Aorta (tissue), 5 donors: ENCODE results near the gene SMIM41. TPM values are rescaled to one million over a fixed set of nuclear protein-coding genes. Genes with fewer than 3 reads are reported as not detected.

ENCODE experiments used
- ATAC-seq: fragments of 200-7000 bp; cut with Tn5 transposase; one replicate; pipeline ENCODE4 v1.9.1; 2022; ENCODE audit warnings: moderate library complexity; ENCODE audit not compliant: low FRiP score
- DNase-seq, 2 donors: peaks; one replicate each; pipeline ENCODE4 v3.0.0-alpha.2; 2020
- H3K27ac ChIP-seq, 2 donors: one replicate each; pipeline ENCODE4 v1.5.1; 2013; ENCODE audit warnings: low read length in 2 of 2, mild to moderate bottlenecking in 2 of 2, moderate library complexity in 2 of 2, control low read depth in 1 of 2, inconsistent platforms in 1 of 2, low read depth in 1 of 2
- H3K27me3 ChIP-seq, 2 donors: one replicate each; pipeline ENCODE4 v1.6.1; 2013; ENCODE audit warnings: control low read depth in 1 of 2, low read length in 1 of 2, mild to moderate bottlenecking in 1 of 2, moderate library complexity in 1 of 2; ENCODE audit not compliant: insufficient read depth in 2 of 2, control insufficient read depth in 1 of 2
- H3K36me3 ChIP-seq, 2 donors: one replicate each; pipeline ENCODE4 v1.6.1; 2013; ENCODE audit warnings: control low read depth in 1 of 2, low read length in 1 of 2, mild to moderate bottlenecking in 1 of 2; ENCODE audit not compliant: insufficient read depth in 2 of 2, control insufficient read depth in 1 of 2
- H3K4me1 ChIP-seq, 2 donors: one replicate each; pipeline ENCODE4 v1.6.1; 2013; ENCODE audit warnings: low read length in 2 of 2, control low read depth in 1 of 2, mild to moderate bottlenecking in 1 of 2, moderate library complexity in 1 of 2; ENCODE audit not compliant: insufficient read depth in 2 of 2, control insufficient read depth in 1 of 2
- H3K4me3 ChIP-seq, 2 donors: one replicate each; pipeline ENCODE4 v1.5.1; 2013; ENCODE audit warnings: low read length in 2 of 2, control low read depth in 1 of 2, mild to moderate bottlenecking in 1 of 2
- H3K9me3 ChIP-seq: one replicate; pipeline ENCODE4 v1.6.1; 2013; ENCODE audit warnings: mild to moderate bottlenecking, low read length; ENCODE audit not compliant: control insufficient read depth
- WGBS, 2 donors: extraction: QIAGEN DNeasy Blood & Tissue Kit; methylation state at CpG; one replicate each; pipeline ENCODE4 v1.1.7; 2013; 5-methylcytosine and 5-hydroxymethylcytosine counted together
- intact Hi-C, 2 donors: fragments of 100-400 bp; cut with DNase I; formaldehyde crosslinking; loops; one replicate each; pipeline versions ENCODE4 v1.14.2 to v1.15.0; 2022
- polyA plus RNA-seq, 2 donors: library from polyadenylated mRNA; stranded (reverse); fragments of 200-250 nt; gene quantifications; one replicate each; pipeline ENCODE4 v1.2.3, GENCODE V29; 2013
- total RNA-seq, 2 donors: library from RNA; stranded (reverse); fragmentation: NEBNext Ultra II Directional; extraction: Animal tissue kit (Norgen Biotek cat#: 25700); gene quantifications; one replicate each; pipeline ENCODE4 v1.2.1, GENCODE V29; 2021
- donor health status: healthy with polysubstance abuse.
- donor health status: Bipolar disorder and iron deficiency.
- donor health status: DM: no; HTN: no; CAD: no.
- donor health status: DM: no; HTN: no; CAD: no.
- donor health status: DM: yes; HTN: yes; CAD: no.

SMIM41 gene
- total and polyA plus RNA-seq, 4 donors, result 0.84 TPM; not detected in 3

DNA sequence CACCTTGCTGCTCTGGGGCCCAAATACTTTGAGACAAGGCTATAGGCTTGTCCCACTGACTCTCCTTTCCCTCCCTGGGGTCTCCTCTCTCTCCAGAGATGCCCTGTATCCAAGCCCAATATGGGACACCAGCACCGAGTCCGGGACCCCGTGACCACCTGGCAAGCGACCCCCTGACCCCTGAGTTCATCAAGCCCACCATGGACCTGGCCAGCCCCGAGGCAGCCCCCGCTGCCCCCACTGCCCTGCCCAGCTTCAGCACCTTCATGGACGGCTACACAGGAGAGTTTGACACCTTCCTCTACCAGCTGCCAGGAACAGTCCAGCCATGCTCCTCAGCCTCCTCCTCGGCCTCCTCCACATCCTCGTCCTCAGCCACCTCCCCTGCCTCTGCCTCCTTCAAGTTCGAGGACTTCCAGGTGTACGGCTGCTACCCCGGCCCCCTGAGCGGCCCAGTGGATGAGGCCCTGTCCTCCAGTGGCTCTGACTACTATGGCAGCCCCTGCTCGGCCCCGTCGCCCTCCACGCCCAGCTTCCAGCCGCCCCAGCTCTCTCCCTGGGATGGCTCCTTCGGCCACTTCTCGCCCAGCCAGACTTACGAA is 25.2 kb upstream of the SMIM41 start:
- no peaks in the 10 kb centered on the region for H3K9me3 ChIP-seq
- DNase-seq, result peak in 1 of 2 donors; percentile 86
- no peak for ATAC-seq
- no peaks in the 10 kb centered on the region for H3K27me3 ChIP-seq
- WGBS, 2 donors, result 89% methylated on average over 21 of the region's 21 CpGs
- peaks cover 0 to 5% of the 10 kb centered on the region in 2 donors for H3K36me3 ChIP-seq
- intact Hi-C loops, result no loop called here
- H3K4me3 ChIP-seq, result no peak overlapping the region
- H3K4me1 ChIP-seq, result no peaks in the 10 kb centered on the region
- no peak overlapping the region for H3K27ac ChIP-seq

DNA sequence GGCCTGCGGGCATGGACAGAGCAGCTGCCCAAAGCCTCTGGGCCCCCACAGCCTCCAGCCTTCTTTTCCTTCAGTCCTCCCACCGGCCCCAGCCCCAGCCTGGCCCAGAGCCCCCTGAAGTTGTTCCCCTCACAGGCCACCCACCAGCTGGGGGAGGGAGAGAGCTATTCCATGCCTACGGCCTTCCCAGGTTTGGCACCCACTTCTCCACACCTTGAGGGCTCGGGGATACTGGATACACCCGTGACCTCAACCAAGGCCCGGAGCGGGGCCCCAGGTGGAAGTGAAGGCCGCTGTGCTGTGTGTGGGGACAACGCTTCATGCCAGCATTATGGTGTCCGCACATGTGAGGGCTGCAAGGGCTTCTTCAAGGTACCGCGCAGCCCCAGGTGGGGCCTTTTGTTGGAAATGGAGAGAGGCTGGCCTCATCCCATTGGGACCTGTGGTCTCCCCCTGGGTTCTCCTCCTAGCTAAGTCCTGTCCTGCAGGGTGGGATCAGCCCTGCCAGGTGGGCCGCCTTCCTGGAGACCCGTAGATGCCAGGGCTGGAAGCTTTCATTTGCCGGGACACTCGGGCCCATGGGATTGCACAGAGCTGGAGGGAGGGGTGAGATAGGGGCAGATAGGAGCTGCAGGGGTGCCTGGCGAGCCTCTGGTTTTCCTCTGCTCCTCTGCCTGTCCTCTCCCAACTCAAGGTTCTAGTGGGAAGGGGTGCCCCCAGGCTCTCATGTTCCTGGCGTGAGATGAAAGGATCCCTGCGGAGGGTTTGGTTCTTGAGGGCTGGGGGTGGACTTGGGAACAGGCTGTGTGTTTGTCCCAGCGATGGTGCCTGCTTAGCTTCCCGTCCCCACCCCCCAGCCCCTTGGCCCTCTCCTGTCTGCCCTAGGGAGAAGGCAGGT is 24.4 kb upstream of the SMIM41 start:
- Histone ChIP-seq H3K4me3 (no peak overlapping the region), H3K27me3 (no peaks in the 10 kb centered on the region), H3K36me3 (peaks cover 0 to 5% of the 10 kb centered on the region in 2 donors), H3K27ac (no peak overlapping the region), H3K4me1 (no peaks in the 10 kb centered on the region), H3K9me3 (no peaks in the 10 kb centered on the region)
- peak in 1 of 2 donors; percentile 79 for DNase-seq
- 92 to 95% methylated on average over 21 of the region's 21 CpGs for WGBS, 2 donors
- ATAC-seq, result no peak
- intact Hi-C loops, result no loop called here

DNA sequence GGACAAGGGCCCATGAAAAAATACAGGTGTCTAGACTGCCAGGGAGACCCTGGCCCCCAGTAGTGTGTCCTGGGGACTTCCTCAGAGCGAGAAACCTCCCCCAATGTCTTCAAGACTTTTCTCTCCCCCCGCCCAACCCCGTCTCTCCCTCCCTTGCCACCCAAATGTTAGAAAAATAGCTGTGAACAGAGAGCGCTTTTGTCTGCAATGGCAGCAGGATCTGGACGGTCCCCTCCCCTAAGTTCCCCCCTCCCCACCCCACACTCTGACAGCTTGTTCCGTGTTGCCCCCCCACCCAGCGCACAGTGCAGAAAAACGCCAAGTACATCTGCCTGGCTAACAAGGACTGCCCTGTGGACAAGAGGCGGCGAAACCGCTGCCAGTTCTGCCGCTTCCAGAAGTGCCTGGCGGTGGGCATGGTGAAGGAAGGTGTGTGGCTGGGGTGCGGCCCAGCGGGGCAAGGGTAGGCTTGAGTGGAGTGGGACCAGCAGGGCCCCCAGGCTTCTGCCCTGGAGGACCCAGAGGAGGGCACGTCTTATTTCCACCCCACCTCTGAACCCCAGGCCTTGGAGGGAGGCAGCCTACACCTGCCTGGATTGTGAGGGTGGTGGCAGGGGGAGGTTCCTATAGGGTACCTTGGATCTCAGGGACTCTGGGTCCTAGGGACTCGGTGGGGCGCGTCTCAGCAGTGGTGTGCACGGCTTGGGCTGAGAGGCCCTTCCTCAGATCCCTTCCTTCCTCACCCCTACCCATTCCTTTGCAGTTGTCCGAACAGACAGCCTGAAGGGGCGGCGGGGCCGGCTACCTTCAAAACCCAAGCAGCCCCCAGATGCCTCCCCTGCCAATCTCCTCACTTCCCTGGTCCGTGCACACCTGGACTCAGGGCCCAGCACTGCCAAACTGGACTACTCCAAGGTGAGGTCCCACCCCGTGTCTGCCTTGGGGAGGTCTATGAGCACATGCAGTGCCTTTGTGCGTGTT is 23.5 kb upstream of the SMIM41 start:
- intact Hi-C loops, result no loop called here
- Histone ChIP-seq H3K27ac (no peak overlapping the region), H3K4me3 (no peak overlapping the region), H3K36me3 (peaks cover 0 to 5% of the 10 kb centered on the region in 2 donors), H3K4me1 (no peaks in the 10 kb centered on the region), H3K9me3 (no peaks in the 10 kb centered on the region), H3K27me3 (no peaks in the 10 kb centered on the region)
- ATAC-seq, result no peak
- WGBS, 2 donors, result 87 to 88% methylated on average over 27 of the region's 27 CpGs
- peak in 1 of 2 donors; percentile 87 for DNase-seq

DNA sequence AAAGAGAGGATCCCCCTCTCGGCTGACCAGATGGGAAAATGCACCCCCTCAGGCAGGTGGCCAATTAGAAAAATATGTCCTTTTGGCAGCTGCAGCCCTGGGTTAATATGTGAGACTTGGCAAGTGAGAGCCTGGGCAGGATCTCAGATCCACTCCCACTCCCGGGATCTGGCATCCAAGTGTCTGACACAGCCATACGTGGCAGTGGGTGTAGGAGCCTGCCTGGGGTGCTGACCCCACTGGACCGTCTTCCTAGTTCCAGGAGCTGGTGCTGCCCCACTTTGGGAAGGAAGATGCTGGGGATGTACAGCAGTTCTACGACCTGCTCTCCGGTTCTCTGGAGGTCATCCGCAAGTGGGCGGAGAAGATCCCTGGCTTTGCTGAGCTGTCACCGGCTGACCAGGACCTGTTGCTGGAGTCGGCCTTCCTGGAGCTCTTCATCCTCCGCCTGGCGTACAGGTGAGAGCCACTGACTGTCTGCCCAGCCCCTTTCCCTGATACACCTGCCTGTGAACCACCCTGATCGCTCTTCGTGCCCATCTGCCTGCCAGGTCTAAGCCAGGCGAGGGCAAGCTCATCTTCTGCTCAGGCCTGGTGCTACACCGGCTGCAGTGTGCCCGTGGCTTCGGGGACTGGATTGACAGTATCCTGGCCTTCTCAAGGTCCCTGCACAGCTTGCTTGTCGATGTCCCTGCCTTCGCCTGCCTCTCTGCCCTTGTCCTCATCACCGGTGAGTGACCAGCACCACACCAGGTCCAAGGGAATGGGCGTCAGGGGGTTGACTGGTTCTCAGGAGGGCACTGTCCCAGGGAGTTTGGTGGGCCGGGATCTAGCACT is 22.5 kb upstream of the SMIM41 start:
- Histone ChIP-seq H3K9me3 (no peaks in the 10 kb centered on the region), H3K27ac (no peak overlapping the region), H3K36me3 (peaks cover 0 to 5% of the 10 kb centered on the region in 2 donors), H3K4me1 (no peaks in the 10 kb centered on the region), H3K4me3 (no peak overlapping the region), H3K27me3 (no peaks in the 10 kb centered on the region)
- DNase-seq, result peak in 1 of 2 donors; percentile 83
- WGBS, 2 donors, result 74 to 79% methylated on average over 23 of the region's 23 CpGs
- intact Hi-C loops, result no loop called here
- ATAC-seq, result no peak

DNA sequence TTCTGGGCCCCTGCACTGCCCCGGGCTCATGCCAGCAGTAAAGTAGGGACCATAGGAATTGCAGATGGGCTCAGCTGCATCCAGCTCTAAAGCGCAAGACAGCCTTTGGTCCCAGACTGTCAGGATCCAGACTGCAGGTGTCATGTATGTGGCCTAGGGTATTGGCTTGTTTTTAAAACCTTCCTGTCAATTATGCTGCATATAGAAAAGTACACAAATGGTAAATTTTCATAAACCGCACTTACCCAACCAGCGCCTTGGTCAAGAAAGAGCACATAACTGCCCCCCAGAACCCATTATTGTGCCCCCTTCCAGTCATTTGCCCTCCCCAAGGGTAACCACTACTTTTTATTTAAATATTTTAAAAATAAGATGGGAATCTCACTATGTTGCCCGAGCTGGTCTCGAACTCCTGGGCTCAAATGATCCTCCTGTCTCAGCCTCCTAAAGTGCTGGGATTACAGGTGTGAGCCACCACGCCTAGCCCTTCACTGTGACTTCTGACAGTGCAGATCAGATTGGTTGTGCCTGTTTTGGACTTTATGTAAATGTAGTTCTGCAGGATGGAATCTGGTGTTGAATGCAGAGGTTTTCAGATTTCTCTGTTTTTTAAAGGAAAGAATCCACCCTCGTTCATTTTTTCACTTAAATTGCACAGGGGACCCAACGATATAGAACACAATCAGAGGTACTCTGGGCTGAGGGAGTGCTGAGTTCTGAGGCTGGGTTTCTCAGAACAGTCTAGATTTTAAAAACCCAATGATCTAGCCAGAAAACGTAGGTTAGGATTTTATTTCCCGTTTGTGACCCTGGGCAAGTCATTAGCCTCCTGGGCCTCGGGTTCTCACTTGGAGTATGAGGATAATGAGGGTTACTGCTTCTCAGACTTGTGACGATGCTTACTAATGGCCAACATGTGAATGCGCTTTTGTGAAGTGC is 21.6 kb upstream of the SMIM41 start:
- intact Hi-C loops, result no loop called here
- no peak for DNase-seq
- no peak overlapping the region for H3K4me3 ChIP-seq
- no peaks in the 10 kb centered on the region for H3K9me3 ChIP-seq
- no peaks in the 10 kb centered on the region for H3K27me3 ChIP-seq
- H3K4me1 ChIP-seq, result no peaks in the 10 kb centered on the region
- H3K27ac ChIP-seq, result no peak overlapping the region
- peaks cover 0 to 5% of the 10 kb centered on the region in 2 donors for H3K36me3 ChIP-seq
- no peak for ATAC-seq
- 90% methylated on average over 14 of the region's 14 CpGs for WGBS, 2 donors

DNA sequence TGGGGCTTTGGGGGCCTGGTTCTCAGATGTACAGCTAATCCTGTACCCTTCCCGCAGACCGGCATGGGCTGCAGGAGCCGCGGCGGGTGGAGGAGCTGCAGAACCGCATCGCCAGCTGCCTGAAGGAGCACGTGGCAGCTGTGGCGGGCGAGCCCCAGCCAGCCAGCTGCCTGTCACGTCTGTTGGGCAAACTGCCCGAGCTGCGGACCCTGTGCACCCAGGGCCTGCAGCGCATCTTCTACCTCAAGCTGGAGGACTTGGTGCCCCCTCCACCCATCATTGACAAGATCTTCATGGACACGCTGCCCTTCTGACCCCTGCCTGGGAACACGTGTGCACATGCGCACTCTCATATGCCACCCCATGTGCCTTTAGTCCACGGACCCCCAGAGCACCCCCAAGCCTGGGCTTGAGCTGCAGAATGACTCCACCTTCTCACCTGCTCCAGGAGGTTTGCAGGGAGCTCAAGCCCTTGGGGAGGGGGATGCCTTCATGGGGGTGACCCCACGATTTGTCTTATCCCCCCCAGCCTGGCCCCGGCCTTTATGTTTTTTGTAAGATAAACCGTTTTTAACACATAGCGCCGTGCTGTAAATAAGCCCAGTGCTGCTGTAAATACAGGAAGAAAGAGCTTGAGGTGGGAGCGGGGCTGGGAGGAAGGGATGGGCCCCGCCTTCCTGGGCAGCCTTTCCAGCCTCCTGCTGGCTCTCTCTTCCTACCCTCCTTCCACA is 20.7 kb upstream of the SMIM41 start:
- H3K27me3 ChIP-seq, result no peaks in the 10 kb centered on the region
- no peak overlapping the region for H3K4me3 ChIP-seq
- ATAC-seq, result no peak
- 86 to 90% methylated on average over 23 to 25 of the region's 25 CpGs for WGBS, 2 donors
- intact Hi-C loops, result no loop called here
- H3K4me1 ChIP-seq, result no peaks in the 10 kb centered on the region
- H3K9me3 ChIP-seq, result no peaks in the 10 kb centered on the region
- peaks cover 0 to 5% of the 10 kb centered on the region in 2 donors for H3K36me3 ChIP-seq
- peak in 1 of 2 donors; percentile 87 for DNase-seq
- H3K27ac ChIP-seq, result no peak overlapping the region
